ENCODE measurements around the gene AFF2. TPM values are rescaled to one million over a fixed set of nuclear protein-coding genes. Genes with fewer than 3 reads are reported as not detected.

Gene AFF2
- total RNA-seq, 1 experiment from 2014 or later: 0.05 TPM

DNA sequence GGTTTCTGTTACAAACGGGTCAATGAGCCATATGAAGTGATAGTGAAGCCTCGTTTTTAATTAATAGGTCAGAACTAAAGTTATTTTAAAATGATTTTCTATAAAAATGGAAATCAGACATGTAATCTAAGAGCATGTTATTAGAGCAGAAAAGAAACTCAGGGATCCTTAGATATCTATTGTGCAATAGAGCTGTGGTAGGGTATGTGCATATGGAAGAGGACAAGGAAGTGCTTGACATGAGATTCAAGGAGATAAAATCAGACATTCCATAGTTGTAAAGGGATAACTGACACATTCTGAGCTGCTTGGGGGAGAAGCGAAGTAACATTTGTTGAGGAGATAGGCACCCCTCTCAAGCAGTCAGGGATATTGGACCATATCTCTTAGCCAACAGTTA, 143.0 kb downstream of the AFF2 start:
- RAD21 ChIA-PET (ENCODE audit: low non-redundant PET in 1 of 2, low total read pairs in 2 of 2, uncharacterized antibody in 2 of 2, unreplicated experiment in 2 of 2): no interaction called here
- H3K4me1 ChIP-seq (ENCODE audit: control insufficient read depth in 1 of 2, insufficient read depth in 2 of 2, low read length in 2 of 2): no peaks in the 10 kb centered on the region
- H4K20me1 ChIP-seq (ENCODE audit: insufficient read depth): no peaks in the 10 kb centered on the region
- H3K9ac ChIP-seq (ENCODE audit: low read length): no peak overlapping the region
- no peaks in the 10 kb centered on the region for H3K36me3 ChIP-seq (ENCODE audit: control insufficient read depth in 1 of 2, insufficient read depth in 2 of 2, low read length in 2 of 2)
- no peak overlapping the region for H3K27ac ChIP-seq (ENCODE audit: low read depth, low read length)
- no peaks in the 10 kb centered on the region for H3K79me2 ChIP-seq (ENCODE audit: insufficient read depth, low read length)
- TF ChIP-seq, protein P1, sequence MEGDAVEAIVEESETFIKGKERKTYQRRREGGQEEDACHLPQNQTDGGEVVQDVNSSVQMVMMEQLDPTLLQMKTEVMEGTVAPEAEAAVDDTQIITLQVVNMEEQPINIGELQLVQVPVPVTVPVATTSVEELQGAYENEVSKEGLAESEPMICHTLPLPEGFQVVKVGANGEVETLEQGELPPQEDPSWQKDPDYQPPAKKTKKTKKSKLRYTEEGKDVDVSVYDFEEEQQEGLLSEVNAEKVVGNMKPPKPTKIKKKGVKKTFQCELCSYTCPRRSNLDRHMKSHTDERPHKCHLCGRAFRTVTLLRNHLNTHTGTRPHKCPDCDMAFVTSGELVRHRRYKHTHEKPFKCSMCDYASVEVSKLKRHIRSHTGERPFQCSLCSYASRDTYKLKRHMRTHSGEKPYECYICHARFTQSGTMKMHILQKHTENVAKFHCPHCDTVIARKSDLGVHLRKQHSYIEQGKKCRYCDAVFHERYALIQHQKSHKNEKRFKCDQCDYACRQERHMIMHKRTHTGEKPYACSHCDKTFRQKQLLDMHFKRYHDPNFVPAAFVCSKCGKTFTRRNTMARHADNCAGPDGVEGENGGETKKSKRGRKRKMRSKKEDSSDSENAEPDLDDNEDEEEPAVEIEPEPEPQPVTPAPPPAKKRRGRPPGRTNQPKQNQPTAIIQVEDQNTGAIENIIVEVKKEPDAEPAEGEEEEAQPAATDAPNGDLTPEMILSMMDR (IDR thresholded peaks at IDR 0.05 in 2 of 3, conservative IDR thresholded peaks at IDR 0.05 in 1 of 3; ENCODE audit: borderline replicate concordance in 1 of 3, insufficient read depth in 1 of 3, low read depth in 2 of 3, low read length in 2 of 3): no peak
- TF ChIP-seq EGR1 (IDR thresholded peaks at IDR 0.05; ENCODE audit: low read depth) (no peak), EZH2 (IDR thresholded peaks at IDR 0.05) (no peak), ELF1 (IDR thresholded peaks at IDR 0.05; ENCODE audit: borderline replicate concordance, low read depth) (no peak), JUND (IDR thresholded peaks at IDR 0.05) (no peak), POLR2A (IDR thresholded peaks at IDR 0.05; ENCODE audit: borderline replicate concordance, extremely low read depth, insufficient read depth, insufficient read length) (no peak), FOSL1 (IDR thresholded peaks at IDR 0.05; ENCODE audit: low read depth) (no peak), YY1 (IDR thresholded peaks at IDR 0.05; ENCODE audit: extremely low read depth, insufficient replicate concordance, low read depth, low read length) (no peak), CBX3 (IDR thresholded peaks at IDR 0.05; ENCODE audit: low read depth) (no peak), EZH2phosphoT487 (IDR thresholded peaks at IDR 0.05; ENCODE audit: borderline replicate concordance) (no peak), SP1 (IDR thresholded peaks at IDR 0.05; ENCODE audit: low read depth) (no peak), SRF (IDR thresholded peaks at IDR 0.05; ENCODE audit: low read depth) (no peak), ZFX (IDR thresholded peaks at IDR 0.05) (no peak)
- TF ChIP-seq, protein P2, sequence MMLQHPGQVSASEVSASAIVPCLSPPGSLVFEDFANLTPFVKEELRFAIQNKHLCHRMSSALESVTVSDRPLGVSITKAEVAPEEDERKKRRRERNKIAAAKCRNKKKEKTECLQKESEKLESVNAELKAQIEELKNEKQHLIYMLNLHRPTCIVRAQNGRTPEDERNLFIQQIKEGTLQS (IDR thresholded peaks at IDR 0.05): no peak
- H3K4me3 ChIP-seq (replicated peaks in 1 of 2; ENCODE audit: low read depth in 1 of 2, low read length in 2 of 2): no peak overlapping the region
- no peak for ATAC-seq
- CTCF ChIA-PET: no interaction called here
- no peak overlapping the region for H2AFZ ChIP-seq (ENCODE audit: low read depth, low read length, poor library complexity, severe bottlenecking)
- intact Hi-C loops (cut with micrococcal nuclease): no loop called here
- H3K9me2 ChIP-seq (ENCODE audit: insufficient read depth): no peaks in the 10 kb centered on the region
- H3K9me3 ChIP-seq (ENCODE audit: control insufficient read depth in 1 of 2, insufficient read depth in 1 of 2, low read depth in 1 of 2, low read length in 2 of 2): no peaks in the 10 kb centered on the region
- BruUV-seq (replicated peaks): no TSS peak
- H3K27me3 ChIP-seq (ENCODE audit: insufficient read depth, low read length): no peaks in the 10 kb centered on the region
- DNase-seq (ENCODE audit: low read depth, low spot score): no peak
- no peak overlapping the region for H3K4me2 ChIP-seq (ENCODE audit: low read length)
- POLR2A ChIA-PET: no interaction called here

Measured in HCT116 (cell line).